GM18498 (cell line): ENCODE measurements around the gene RPL19.

Experiments used
- ATAC-seq: cut with Tn5 transposase; IDR thresholded peaks from one replicate; pipeline ENCODE4 v1.9.1; 2021; ENCODE audit warnings: mild to moderate bottlenecking, moderate library complexity; ENCODE audit not compliant: unreplicated experiment

The RPL19 gene

GRCh38 chr17:39222866-39223834 lies 23.1 kb downstream of the RPL19 start:
- no peak for ATAC-seq

- ATAC-seq, result no peak
Measured at GRCh38 chr17:39223907-39224777, 24.1 kb downstream of the RPL19 start.

- no peak for ATAC-seq
Measured at GRCh38 chr17:39224778-39225307, 24.8 kb downstream of the RPL19 start.

GRCh38 chr17:39225308-39225958 lies 25.4 kb downstream of the RPL19 start, which contains the start of gene STAC2:
Gene STAC2, minus strand, starts transcription at chr17:39225945. Its CDS starts 443 bp downstream, at chr17:39225502.
- no peak for ATAC-seq

GRCh38 chr17:39225959-39226683 lies 26.0 kb downstream of the RPL19 start:
- ATAC-seq, result no peak

- no peak for ATAC-seq
Measured at GRCh38 chr17:39227364-39227919, 27.4 kb downstream of the RPL19 start.

- no peak for ATAC-seq
Measured at GRCh38 chr17:39229274-39229913, 29.3 kb downstream of the RPL19 start.

- no peak for ATAC-seq
Measured at GRCh38 chr17:39230361-39230760, 30.3 kb downstream of the RPL19 start.

GRCh38 chr17:39231091-39231561 lies 31.0 kb downstream of the RPL19 start:
- ATAC-seq, result no peak

- no peak for ATAC-seq
Measured at GRCh38 chr17:39231591-39232551, 31.8 kb downstream of the RPL19 start.

GRCh38 chr17:39235555-39236449 lies 35.7 kb downstream of the RPL19 start:
- no peak for ATAC-seq

- no peak for ATAC-seq
Measured at GRCh38 chr17:39236450-39236927, 36.4 kb downstream of the RPL19 start.

- ATAC-seq, result no peak
Measured at GRCh38 chr17:39236981-39237441, 36.9 kb downstream of the RPL19 start.

- ATAC-seq, result no peak
Measured at GRCh38 chr17:39237586-39237985, 37.5 kb downstream of the RPL19 start.

- no peak for ATAC-seq
Measured at GRCh38 chr17:39238311-39238972, 38.4 kb downstream of the RPL19 start.

GRCh38 chr17:39239640-39240314 lies 39.7 kb downstream of the RPL19 start:
- ATAC-seq, result peak; percentile 61
